Glutamatergic neuron (in vitro differentiated cells): ENCODE data around the gene FEZ2. TPM values are rescaled to one million over a fixed set of nuclear protein-coding genes. Genes with fewer than 3 reads are reported as not detected.
A peak's percentile ranks its signal among the peaks of the same experiment; 100 is the strongest.
"Not testable (repeated sequence)": the region's sequence is repeated elsewhere in the genome, so short reads cannot be mapped to it uniquely, and the experiment has no call there.

Experiments
- DNase-seq: peaks from one replicate; pipeline ENCODE4 v3.0.0; 2022
- H3K27ac Mint-ChIP-seq: one replicate; pipeline ENCODE4 v1.8.0; 2020; ENCODE audit warnings: mild to moderate bottlenecking, mixed read lengths, inconsistent platforms; ENCODE audit not compliant: unreplicated experiment
- H3K27me3 Mint-ChIP-seq: one replicate; pipeline ENCODE4 v1.8.0; 2020; ENCODE audit warnings: mild to moderate bottlenecking, moderate library complexity, mixed read lengths, inconsistent platforms; ENCODE audit not compliant: unreplicated experiment
- H3K36me3 Mint-ChIP-seq: one replicate; pipeline ENCODE4 v1.8.0; 2020; ENCODE audit warnings: mild to moderate bottlenecking, mixed read lengths, inconsistent platforms; ENCODE audit not compliant: unreplicated experiment
- H3K4me1 Mint-ChIP-seq: one replicate; pipeline ENCODE4 v1.8.0; 2020; ENCODE audit warnings: mild to moderate bottlenecking, low read depth, mixed read lengths, inconsistent platforms; ENCODE audit not compliant: unreplicated experiment
- H3K4me3 Mint-ChIP-seq: one replicate; pipeline ENCODE4 v1.8.0; 2020; ENCODE audit warnings: mild to moderate bottlenecking, mixed read lengths, inconsistent platforms; ENCODE audit not compliant: unreplicated experiment
- H3K9me3 Mint-ChIP-seq: one replicate; pipeline ENCODE4 v1.8.0; 2020; ENCODE audit warnings: mild to moderate bottlenecking, moderate library complexity, mixed read lengths, inconsistent platforms; ENCODE audit not compliant: unreplicated experiment
- total RNA-seq: library from RNA; stranded (reverse); fragmentation: NEBNext Ultra II Directional; extraction: Animal tissue kit (Norgen Biotek cat#: 25700); gene quantifications from one replicate; pipeline ENCODE4 v1.2.1, GENCODE V29; 2021; ENCODE audit not compliant: unreplicated experiment
- TF ChIP-seq, protein P1 (sequence below): fragments of 200-600 bp; sonication (generic); IDR thresholded peaks from one replicate; pipeline ENCODE4 v1.5.0; 2021; ENCODE audit not compliant: partially characterized antibody, unreplicated experiment

Gene FEZ2
- total RNA-seq, 1 donor from 2014 or later: 47.3 TPM

DNA sequence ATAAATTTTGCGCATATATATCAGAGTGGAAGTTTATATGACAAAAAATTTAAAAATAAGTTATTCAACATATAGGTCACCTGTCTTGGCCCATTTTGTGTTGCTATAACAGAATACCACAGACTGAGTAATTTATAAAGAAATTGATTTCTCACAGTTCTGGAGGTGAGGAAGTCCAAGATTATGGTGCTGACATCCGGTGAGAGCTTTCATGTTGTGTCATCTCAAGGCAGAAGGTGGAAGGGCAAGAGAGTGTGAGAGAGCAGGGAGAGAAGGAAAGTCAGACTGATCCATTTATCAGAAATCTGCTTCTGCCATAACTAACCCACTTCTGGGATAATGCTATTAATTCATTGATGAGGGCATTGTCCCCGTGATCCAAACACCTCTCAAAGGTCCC lies 9.0 kb upstream of the FEZ2 start:
- TF ChIP-seq, protein P1, sequence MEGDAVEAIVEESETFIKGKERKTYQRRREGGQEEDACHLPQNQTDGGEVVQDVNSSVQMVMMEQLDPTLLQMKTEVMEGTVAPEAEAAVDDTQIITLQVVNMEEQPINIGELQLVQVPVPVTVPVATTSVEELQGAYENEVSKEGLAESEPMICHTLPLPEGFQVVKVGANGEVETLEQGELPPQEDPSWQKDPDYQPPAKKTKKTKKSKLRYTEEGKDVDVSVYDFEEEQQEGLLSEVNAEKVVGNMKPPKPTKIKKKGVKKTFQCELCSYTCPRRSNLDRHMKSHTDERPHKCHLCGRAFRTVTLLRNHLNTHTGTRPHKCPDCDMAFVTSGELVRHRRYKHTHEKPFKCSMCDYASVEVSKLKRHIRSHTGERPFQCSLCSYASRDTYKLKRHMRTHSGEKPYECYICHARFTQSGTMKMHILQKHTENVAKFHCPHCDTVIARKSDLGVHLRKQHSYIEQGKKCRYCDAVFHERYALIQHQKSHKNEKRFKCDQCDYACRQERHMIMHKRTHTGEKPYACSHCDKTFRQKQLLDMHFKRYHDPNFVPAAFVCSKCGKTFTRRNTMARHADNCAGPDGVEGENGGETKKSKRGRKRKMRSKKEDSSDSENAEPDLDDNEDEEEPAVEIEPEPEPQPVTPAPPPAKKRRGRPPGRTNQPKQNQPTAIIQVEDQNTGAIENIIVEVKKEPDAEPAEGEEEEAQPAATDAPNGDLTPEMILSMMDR: no peak
- no peak overlapping the region for H3K4me3 Mint-ChIP-seq

DNA sequence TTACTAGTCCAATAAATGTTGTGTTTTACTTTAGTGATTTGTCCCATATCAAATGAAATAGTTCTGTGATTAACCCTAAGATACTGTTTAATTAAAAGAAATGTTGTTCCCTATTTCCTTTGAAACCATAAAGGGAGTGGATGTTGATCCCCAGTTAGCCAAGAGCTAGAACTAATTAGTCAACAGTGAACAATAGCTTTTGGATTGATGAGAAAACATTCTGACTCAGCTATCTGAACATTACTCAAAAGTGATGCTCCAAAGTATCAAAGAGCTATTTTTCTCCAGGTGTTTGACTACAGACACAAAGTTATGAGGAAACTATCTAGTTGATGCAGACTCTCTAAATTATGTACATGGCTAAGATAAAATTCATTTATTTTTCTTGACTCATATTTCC lies 7.3 kb upstream of the FEZ2 start:
- Mint-ChIP-seq H3K36me3 (no peaks in the 10 kb centered on the region), H3K27ac (no peak overlapping the region), H3K4me3 (no peak overlapping the region), H3K4me1 (no peaks in the 10 kb centered on the region), H3K27me3 (no peaks in the 10 kb centered on the region), H3K9me3 (no peaks in the 10 kb centered on the region)
- DNase-seq: no peak
- TF ChIP-seq, protein P1: no peak

More for the DNA sequence above, 9.0 kb upstream of the FEZ2 start:
- Mint-ChIP-seq H3K36me3 (no peaks in the 10 kb centered on the region), H3K9me3 (peaks cover 3% of the 10 kb centered on the region), H3K4me1 (no peaks in the 10 kb centered on the region), H3K27ac (no peak overlapping the region), H3K27me3 (peaks cover 1% of the 10 kb centered on the region)
- no peak for DNase-seq

DNA sequence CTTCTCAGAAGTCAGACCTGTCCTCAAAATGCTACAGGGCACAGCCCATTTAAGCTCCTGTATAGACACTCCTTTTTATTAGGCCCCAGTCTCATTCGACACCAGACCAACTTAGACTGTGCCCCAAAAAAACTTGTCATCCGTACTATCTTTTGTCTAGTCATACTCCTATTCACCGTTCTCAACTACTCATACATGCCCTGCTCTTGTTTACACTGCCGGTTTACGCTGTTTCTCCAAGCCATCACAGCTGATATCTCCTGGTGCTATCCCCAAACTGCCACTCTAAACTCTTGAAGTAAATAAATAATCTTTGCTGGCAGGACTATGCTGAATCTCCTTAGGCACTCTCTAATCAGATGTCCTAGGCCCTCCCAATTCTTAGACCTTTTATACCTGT lies 5.7 kb upstream of the FEZ2 start:
- not testable (repeated sequence) for H3K36me3 Mint-ChIP-seq, H3K27me3 Mint-ChIP-seq, DNase-seq, H3K27ac Mint-ChIP-seq, H3K4me3 Mint-ChIP-seq, H3K4me1 Mint-ChIP-seq, H3K9me3 Mint-ChIP-seq

DNA sequence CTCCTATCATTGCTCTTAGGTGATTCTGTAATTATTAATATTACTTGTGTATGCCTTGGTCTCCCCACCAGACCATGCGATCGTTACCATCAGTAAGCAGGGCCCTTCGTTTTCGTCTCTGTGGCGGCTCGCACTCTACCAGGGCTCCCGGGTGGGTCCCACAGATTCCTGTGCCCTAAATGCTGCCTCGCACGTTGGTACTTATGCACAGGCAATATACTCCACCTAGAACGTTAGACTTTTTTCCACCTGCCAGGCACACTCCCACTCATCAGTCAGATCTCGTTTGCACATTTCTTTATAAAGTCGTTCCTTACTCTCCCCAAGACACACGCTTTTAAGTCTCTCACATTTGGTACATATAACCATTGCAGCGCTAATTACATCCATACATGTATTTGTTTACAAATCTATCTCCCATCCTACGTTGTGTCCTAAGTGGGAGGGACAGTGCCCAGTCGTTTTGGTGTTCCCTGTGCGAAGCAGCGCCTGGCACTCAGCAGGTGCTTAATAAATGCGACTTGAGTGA lies 901 bp downstream of the FEZ2 start:
- peaks cover 12% of the 10 kb centered on the region for H3K4me1 Mint-ChIP-seq
- TF ChIP-seq, protein P1: no peak
- peaks cover 2% of the 10 kb centered on the region for H3K9me3 Mint-ChIP-seq
- peak overlapping the region; percentile 57 for H3K27ac Mint-ChIP-seq
- H3K27me3 Mint-ChIP-seq: peaks cover 2% of the 10 kb centered on the region
- no peak for DNase-seq
- peak overlapping the region; percentile 87 for H3K4me3 Mint-ChIP-seq
- H3K36me3 Mint-ChIP-seq: no peaks in the 10 kb centered on the region

DNA sequence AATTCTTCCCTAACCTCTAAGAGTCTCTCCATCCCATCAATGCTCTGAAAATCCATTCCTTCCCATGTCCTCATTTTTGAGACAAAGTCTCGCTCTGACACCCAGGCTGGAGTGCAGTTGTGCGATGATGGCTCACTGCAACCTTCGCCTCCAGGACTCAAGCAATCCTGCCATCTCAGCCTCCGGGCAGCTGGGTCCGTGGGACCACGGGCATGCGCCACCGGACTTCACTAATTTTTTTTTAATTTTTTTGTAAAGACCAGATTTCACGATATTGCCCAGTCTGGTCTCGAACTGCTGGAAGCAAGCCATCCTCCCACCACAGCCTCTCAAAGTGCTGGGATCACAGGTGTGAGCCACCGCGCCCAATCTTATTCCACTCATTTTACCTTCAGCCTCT lies 1.6 kb downstream of the FEZ2 start:
- Mint-ChIP-seq H3K36me3 (no peaks in the 10 kb centered on the region), H3K27me3 (peaks cover 2% of the 10 kb centered on the region), H3K4me3 (peak overlapping the region; percentile 87), H3K27ac (no peak overlapping the region), H3K4me1 (peaks cover 12% of the 10 kb centered on the region), H3K9me3 (peaks cover 2% of the 10 kb centered on the region)
- TF ChIP-seq, protein P1: no peak
- no peak for DNase-seq
